Neural cell (in vitro differentiated cells): ENCODE measurements around the gene UBASH3A.

ENCODE experiments used
- EZH2 ChIP-seq: fragments of 200-600, 300-800 bp; shearing (Covaris generic), sonication (generic); IDR thresholded peaks from 2 replicates; pipeline ENCODE4 v1.6.1; 2014; ENCODE audit warnings: antibody characterized with exemption, low read length, borderline replicate concordance, mild to moderate bottlenecking; ENCODE audit not compliant: insufficient read depth, poor library complexity, severe bottlenecking
- TF ChIP-seq, protein P1 (sequence below): fragments of 450-650 bp; IDR thresholded peaks from 2 replicates; pipeline ENCODE4 v1.5.1; 2014; ENCODE audit warnings: antibody characterized with exemption, mild to moderate bottlenecking, moderate library complexity; ENCODE audit not compliant: poor library complexity, severe bottlenecking

GRCh38 chr21:42425591-42425990 is 21.9 kb downstream of the UBASH3A start:
- TF ChIP-seq, protein P1, sequence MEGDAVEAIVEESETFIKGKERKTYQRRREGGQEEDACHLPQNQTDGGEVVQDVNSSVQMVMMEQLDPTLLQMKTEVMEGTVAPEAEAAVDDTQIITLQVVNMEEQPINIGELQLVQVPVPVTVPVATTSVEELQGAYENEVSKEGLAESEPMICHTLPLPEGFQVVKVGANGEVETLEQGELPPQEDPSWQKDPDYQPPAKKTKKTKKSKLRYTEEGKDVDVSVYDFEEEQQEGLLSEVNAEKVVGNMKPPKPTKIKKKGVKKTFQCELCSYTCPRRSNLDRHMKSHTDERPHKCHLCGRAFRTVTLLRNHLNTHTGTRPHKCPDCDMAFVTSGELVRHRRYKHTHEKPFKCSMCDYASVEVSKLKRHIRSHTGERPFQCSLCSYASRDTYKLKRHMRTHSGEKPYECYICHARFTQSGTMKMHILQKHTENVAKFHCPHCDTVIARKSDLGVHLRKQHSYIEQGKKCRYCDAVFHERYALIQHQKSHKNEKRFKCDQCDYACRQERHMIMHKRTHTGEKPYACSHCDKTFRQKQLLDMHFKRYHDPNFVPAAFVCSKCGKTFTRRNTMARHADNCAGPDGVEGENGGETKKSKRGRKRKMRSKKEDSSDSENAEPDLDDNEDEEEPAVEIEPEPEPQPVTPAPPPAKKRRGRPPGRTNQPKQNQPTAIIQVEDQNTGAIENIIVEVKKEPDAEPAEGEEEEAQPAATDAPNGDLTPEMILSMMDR, result no peak
- TF ChIP-seq EZH2, result no peak
